GM12865 (cell line): ENCODE data around the gene ATP10B.
"Not testable (repeated sequence)": the region's sequence is repeated elsewhere in the genome, so short reads cannot be mapped to it uniquely, and the experiment has no call there.

Experiments used
- DNase-seq: peaks from one replicate; pipeline ENCODE4 v3.0.0; 2010; ENCODE audit warnings: low read depth
- H3K4me3 ChIP-seq: 2 replicates; pipeline ENCODE4 v1.5.1; 2011; ENCODE audit warnings: mild to moderate bottlenecking, low read depth, low read length, control low read depth
- CTCF ChIP-seq: IDR thresholded peaks from 2 replicates; pipeline ENCODE4 v1.5.1; 2011; ENCODE audit warnings: low read length, control low read depth, low read depth, inconsistent platforms; ENCODE audit not compliant: insufficient read depth; ENCODE audit errors: missing control alignments

ATP10B gene

GRCh38 chr5:160744268-160745101 lies 107.5 kb downstream of the ATP10B start:
- no peak overlapping the region for H3K4me3 ChIP-seq
- DNase-seq, result no peak
- TF ChIP-seq CTCF, result no peak

GRCh38 chr5:160743027-160743426 lies 109.0 kb downstream of the ATP10B start:
- TF ChIP-seq CTCF, result no peak
- H3K4me3 ChIP-seq, result no peak overlapping the region
- peak; percentile 39 for DNase-seq

DNA sequence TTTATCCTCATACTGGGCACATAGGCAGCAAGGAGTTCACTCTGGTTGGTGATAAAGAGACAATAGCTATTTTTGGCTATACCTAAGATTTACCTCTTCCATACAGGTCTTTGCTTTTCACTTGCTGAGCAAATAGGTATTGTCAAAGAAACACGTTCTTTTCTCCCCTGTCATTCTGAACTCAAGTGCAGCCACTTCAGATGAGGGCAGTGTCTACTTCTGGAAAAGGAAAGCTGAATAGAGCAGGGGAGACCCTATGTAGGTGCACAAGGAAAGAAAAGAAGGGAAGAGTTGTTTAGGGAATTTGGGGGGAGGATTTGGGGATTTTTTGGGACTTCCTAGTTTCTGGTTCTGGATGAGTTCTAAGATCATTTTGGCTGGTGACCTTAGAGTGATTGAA lies 109.6 kb downstream of the ATP10B start:
- H3K4me3 ChIP-seq, result no peak overlapping the region
- no peak for TF ChIP-seq CTCF
- no peak for DNase-seq

- DNase-seq, result no peak
- no peak for TF ChIP-seq CTCF
- no peak overlapping the region for H3K4me3 ChIP-seq
These were observed 124.6 kb downstream of the ATP10B start for GRCh38 chr5:160727296-160727997.

- TF ChIP-seq CTCF, result no peak
- DNase-seq, result no peak
- no peak overlapping the region for H3K4me3 ChIP-seq
These were observed 125.3 kb downstream of the ATP10B start for GRCh38 chr5:160726721-160727120.

DNA sequence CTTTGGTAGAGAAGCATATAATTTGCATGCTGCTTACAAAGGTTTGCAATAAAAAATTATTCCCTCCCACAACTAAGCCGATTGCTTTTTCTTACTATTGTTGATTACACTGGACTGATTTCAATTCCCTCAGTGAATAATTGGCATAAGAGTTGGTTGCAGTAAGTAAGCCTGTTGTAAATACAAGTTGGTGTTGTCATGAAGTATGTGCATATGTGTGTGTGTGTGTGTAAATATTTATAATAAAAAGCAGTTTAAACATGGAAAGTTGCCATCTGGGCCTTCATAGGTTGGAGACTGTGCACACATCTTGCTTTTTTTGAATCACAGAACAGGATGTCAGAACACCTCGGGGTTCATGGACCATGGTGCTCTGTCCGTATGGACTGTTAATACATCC lies 131.2 kb downstream of the ATP10B start:
- no peak overlapping the region for H3K4me3 ChIP-seq
- DNase-seq, result no peak
- TF ChIP-seq CTCF, result no peak

- not testable (repeated sequence) for H3K4me3 ChIP-seq, DNase-seq
These were observed 136.5 kb downstream of the ATP10B start for GRCh38 chr5:160715508-160715907.
